ENCODE data around the gene ABLIM1. TPM values are rescaled to one million over a fixed set of nuclear protein-coding genes. Genes with fewer than 3 reads are reported as not detected.

The ABLIM1 gene
- total and polyA plus RNA-seq, 10 of the 15 experiments (the other 5 are each of a cell fraction or from before 2014, with no cell fraction given), result 14.2 to 50.5 (median 28.1) TPM

- Histone ChIP-seq H3K36me3 (ENCODE audit: control insufficient read depth in 2 of 2, insufficient read depth in 2 of 2, low read length in 1 of 2) (no peaks in the 10 kb centered on the region), H3K4me1 (ENCODE audit: control insufficient read depth, insufficient read depth, low read length) (no peaks in the 10 kb centered on the region), H4K20me1 (ENCODE audit: control insufficient read depth, insufficient read depth) (no peaks in the 10 kb centered on the region), H2AFZ (ENCODE audit: control insufficient read depth, low read depth, low read length) (no peak overlapping the region), H3K9me3 (replicated peaks; ENCODE audit: control insufficient read depth, insufficient read depth, low read length) (no peaks in the 10 kb centered on the region), H3K4me2 (ENCODE audit: control insufficient read depth, insufficient read depth) (no peak overlapping the region), H3K27ac (ENCODE audit: control insufficient read depth, insufficient read depth) (no peak overlapping the region), H3K27me3 (replicated peaks in 1 of 2; ENCODE audit: control insufficient read depth in 2 of 2, insufficient read depth in 2 of 2, low read length in 1 of 2) (peaks cover 2% of the 10 kb centered on the region in 2 experiments; a peak in 1 of 4 replicates), H3K9ac (ENCODE audit: control insufficient read depth, insufficient read depth, low read length) (no peak overlapping the region), H3K79me2 (ENCODE audit: control insufficient read depth, insufficient read depth, low read length) (no peaks in the 10 kb centered on the region), H3K4me3 (no peak overlapping the region)
- TF ChIP-seq SREBF2 (IDR thresholded peaks at IDR 0.05; ENCODE audit: low read length), result no peak
- in situ Hi-C loops (cut with MboI), result no loop called here
- no TSS peak for BruUV-seq (replicated peaks)
- 7% methylated on average over 8 of the region's 8 CpGs for WGBS (ENCODE audit: insufficient coverage, insufficient replicate concordance, low lambda C conversion rate, missing lambda C conversion rate)
- POLR2A ChIA-PET, result no interaction called here
- SMC1A ChIA-PET (ENCODE audit: uncharacterized antibody, unreplicated experiment), result interaction anchor here (0.7 kb wide), 1 partner anchor 14 kb away, joined by 3 read pairs; no protein-coding TSS in a partner anchor
- CTCF ChIA-PET, result interaction anchor here (0.7 to 1.6 kb wide), 2 partner anchors 53 to 192 kb away, joined by 3 read pairs; no protein-coding TSS in a partner anchor
- FAIRE-seq (no peak), DNase-seq (ENCODE audit: low read depth, low spot score) (no peak), ATAC-seq (no peak)
- RAD21 ChIA-PET (ENCODE audit: unreplicated experiment), result no interaction called here
- intact Hi-C loops (cut with micrococcal nuclease; ENCODE audit: unreplicated experiment), result no loop called here
Observed at GRCh38 chr10:114663626-114664025, 5.6 kb upstream of the ABLIM1 start.

DNA sequence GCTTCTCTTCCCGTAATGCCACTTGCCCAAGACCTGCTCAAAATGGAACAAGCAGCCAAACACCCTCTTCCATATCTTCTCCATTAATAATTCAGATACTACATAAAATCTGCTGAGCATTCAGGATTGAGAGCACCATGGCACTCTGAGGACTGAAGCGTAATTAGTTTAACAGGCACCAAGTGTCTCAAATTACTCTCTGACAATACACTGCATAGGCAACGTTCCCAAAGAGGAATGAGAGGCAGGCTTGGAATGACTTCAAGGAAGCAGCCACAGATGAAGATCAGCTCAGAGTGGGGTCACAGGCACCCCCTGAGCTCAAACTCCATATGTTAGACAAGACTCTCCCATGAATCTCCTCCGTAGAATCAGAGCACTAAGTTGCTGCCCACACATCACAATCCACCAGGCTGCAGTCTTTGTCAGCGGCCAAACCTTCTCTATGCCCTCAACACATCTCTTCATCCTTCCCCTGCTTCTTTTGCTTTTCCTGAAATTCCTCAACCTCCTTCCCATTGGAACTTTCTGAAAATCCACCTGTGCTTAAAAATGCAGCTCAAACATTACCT lies 4.7 kb upstream of the ABLIM1 start:
- no peak overlapping the region for H3K4me3 ChIP-seq
- H3K79me2 ChIP-seq (ENCODE audit: control insufficient read depth, insufficient read depth, low read length), result no peaks in the 10 kb centered on the region
- H3K36me3 ChIP-seq (ENCODE audit: control insufficient read depth in 2 of 2, insufficient read depth in 2 of 2, low read length in 1 of 2), result no peaks in the 10 kb centered on the region
- WGBS (ENCODE audit: insufficient coverage, insufficient replicate concordance, low lambda C conversion rate, missing lambda C conversion rate), result 33% methylated on average over 5 of the region's 5 CpGs
- no peak for FAIRE-seq
- no TSS peak for BruUV-seq (replicated peaks)
- no peaks in the 10 kb centered on the region for H4K20me1 ChIP-seq (ENCODE audit: control insufficient read depth, insufficient read depth)
- intact Hi-C loops (cut with micrococcal nuclease; ENCODE audit: unreplicated experiment), result no loop called here
- H3K9ac ChIP-seq (ENCODE audit: control insufficient read depth, insufficient read depth, low read length), result no peak overlapping the region
- peaks cover 2% of the 10 kb centered on the region in 2 experiments; a peak in 1 of 4 replicates for H3K27me3 ChIP-seq (replicated peaks in 1 of 2; ENCODE audit: control insufficient read depth in 2 of 2, insufficient read depth in 2 of 2, low read length in 1 of 2)
- RAD21 ChIA-PET (ENCODE audit: unreplicated experiment), result no interaction called here
- POLR2A ChIA-PET, result no interaction called here
- no peak for DNase-seq (ENCODE audit: low read depth, low spot score)
- ATAC-seq, result no peak
- no peak overlapping the region for H3K4me2 ChIP-seq (ENCODE audit: control insufficient read depth, insufficient read depth)
- H3K9me3 ChIP-seq (replicated peaks; ENCODE audit: control insufficient read depth, insufficient read depth, low read length), result no peaks in the 10 kb centered on the region
- in situ Hi-C loops (cut with MboI), result no loop called here
- H3K27ac ChIP-seq (ENCODE audit: control insufficient read depth, insufficient read depth), result no peak overlapping the region
- no peak overlapping the region for H2AFZ ChIP-seq (ENCODE audit: control insufficient read depth, low read depth, low read length)
- CTCF ChIA-PET, result interaction anchor here (1.6 kb wide), 1 partner anchor 191 kb away, joined by 3 read pairs; no protein-coding TSS in a partner anchor
- SMC1A ChIA-PET (ENCODE audit: uncharacterized antibody, unreplicated experiment), result interaction anchor here (0.7 kb wide), 1 partner anchor 15 kb away, joined by 3 read pairs; no protein-coding TSS in a partner anchor
- H3K4me1 ChIP-seq (ENCODE audit: control insufficient read depth, insufficient read depth, low read length), result no peaks in the 10 kb centered on the region
- TF ChIP-seq HCFC1 (IDR thresholded peaks at IDR 0.05; ENCODE audit: low read length) (no peak), RAD21 (IDR thresholded peaks at IDR 0.05; ENCODE audit: insufficient read depth, low read depth, low read length) (no peak), SREBF1 (IDR thresholded peaks at IDR 0.05; ENCODE audit: low read length) (no peak), RELB (IDR thresholded peaks at IDR 0.05; ENCODE audit: low read depth) (no peak), TARDBP (IDR thresholded peaks at IDR 0.05; ENCODE audit: borderline replicate concordance) (no peak), SPI1 (IDR thresholded peaks at IDR 0.05; ENCODE audit: borderline replicate concordance, insufficient read depth, low read depth, low read length) (no peak), SP1 (IDR thresholded peaks at IDR 0.05; ENCODE audit: low read depth, low read length) (no peak), WRNIP1 (IDR thresholded peaks at IDR 0.05; ENCODE audit: borderline replicate concordance, low read depth, low read length) (no peak), USF2 (IDR thresholded peaks at IDR 0.05; ENCODE audit: borderline replicate concordance, low read depth, low read length) (no peak)
- TF ChIP-seq, protein P1, sequence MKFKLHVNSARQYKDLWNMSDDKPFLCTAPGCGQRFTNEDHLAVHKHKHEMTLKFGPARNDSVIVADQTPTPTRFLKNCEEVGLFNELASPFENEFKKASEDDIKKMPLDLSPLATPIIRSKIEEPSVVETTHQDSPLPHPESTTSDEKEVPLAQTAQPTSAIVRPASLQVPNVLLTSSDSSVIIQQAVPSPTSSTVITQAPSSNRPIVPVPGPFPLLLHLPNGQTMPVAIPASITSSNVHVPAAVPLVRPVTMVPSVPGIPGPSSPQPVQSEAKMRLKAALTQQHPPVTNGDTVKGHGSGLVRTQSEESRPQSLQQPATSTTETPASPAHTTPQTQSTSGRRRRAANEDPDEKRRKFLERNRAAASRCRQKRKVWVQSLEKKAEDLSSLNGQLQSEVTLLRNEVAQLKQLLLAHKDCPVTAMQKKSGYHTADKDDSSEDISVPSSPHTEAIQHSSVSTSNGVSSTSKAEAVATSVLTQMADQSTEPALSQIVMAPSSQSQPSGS (IDR thresholded peaks at IDR 0.05; ENCODE audit: low read length), result no peak
